NCI-H2227 (cell line): ENCODE measurements around the gene SLC35B3.
"Not testable (repeated sequence)": the region's sequence is repeated elsewhere in the genome, so short reads cannot be mapped to it uniquely, and the experiment has no call there.

Source experiments
- DNase-seq: peaks from one replicate; lab custom pipeline; 2025; ENCODE audit not compliant: unreplicated experiment; lab: John Stamatoyannopoulos, UW

The SLC35B3 gene

GRCh38 chr6:8435093-8435844, at the start of gene SLC35B3:
SLC35B3 (minus strand) TSS chr6:8435545.
- DNase-seq = peak; percentile 99

- DNase-seq = no peak
Measured at GRCh38 chr6:8483650-8484049, 48.3 kb upstream of the SLC35B3 start.

GRCh38 chr6:8481727-8482126, 46.4 kb upstream of the SLC35B3 start:
- DNase-seq = no peak

GRCh38 chr6:8478418-8478817, 43.1 kb upstream of the SLC35B3 start:
- DNase-seq = no peak

DNA sequence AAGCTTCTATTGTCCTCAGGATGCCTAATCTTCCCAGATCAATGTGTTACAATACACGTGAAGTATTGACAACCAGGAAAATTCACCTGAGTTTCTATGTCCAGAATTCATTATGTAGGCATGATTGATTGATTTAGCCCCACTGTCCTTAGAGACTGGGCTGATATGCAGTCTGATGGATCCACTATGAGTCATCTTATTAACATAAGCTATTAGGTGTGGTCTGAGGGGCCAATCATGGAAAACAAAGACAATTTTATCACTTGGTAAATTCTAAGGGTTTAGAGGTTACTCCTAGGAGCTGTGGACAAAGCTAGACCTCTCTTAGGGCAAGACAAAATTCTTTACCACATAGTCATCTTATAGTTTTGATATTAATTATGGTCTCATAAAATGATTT, 41.3 kb upstream of the SLC35B3 start:
- no peak for DNase-seq

- DNase-seq = no peak
Measured at GRCh38 chr6:8468552-8469356, 33.4 kb upstream of the SLC35B3 start.

- no peak for DNase-seq
Measured at GRCh38 chr6:8462694-8463093, 27.3 kb upstream of the SLC35B3 start.

GRCh38 chr6:8462169-8462568, 26.8 kb upstream of the SLC35B3 start:
- DNase-seq = no peak

DNA sequence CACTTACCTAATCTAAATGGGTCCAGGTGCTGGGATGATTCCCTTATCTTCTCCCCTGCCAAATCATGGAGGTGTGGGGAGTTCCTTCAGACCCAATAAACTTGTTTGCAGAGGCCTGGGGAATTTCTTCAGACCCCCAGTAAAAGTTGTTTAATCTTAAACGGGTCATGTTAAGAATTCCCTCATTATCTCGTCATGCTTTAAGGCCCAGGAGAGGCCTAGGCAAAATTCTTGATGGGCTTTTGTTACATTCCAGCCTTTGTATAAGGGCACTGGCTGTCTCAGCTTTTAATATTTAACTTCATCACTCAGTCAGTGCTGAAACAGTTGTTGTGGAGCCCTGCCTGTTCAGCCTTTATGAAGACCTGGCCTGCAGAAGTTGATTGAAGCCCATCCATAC, 11.0 kb upstream of the SLC35B3 start:
- DNase-seq = no peak

- not testable (repeated sequence) for DNase-seq
Measured at GRCh38 chr6:8445930-8446329, 10.6 kb upstream of the SLC35B3 start.

GRCh38 chr6:8442150-8442549, 6.8 kb upstream of the SLC35B3 start:
- no peak for DNase-seq

GRCh38 chr6:8441452-8441851, 6.1 kb upstream of the SLC35B3 start:
- DNase-seq = no peak

GRCh38 chr6:8439601-8440268, 4.4 kb upstream of the SLC35B3 start:
- no peak for DNase-seq

- no peak for DNase-seq
Measured at GRCh38 chr6:8437813-8438212, 2.5 kb upstream of the SLC35B3 start.

- DNase-seq = no peak
Measured at GRCh38 chr6:8436966-8437365, 1.6 kb upstream of the SLC35B3 start.

GRCh38 chr6:8435845-8436168, 462 bp upstream of the SLC35B3 start:
- DNase-seq = no peak

GRCh38 chr6:8434727-8435092, 635 bp downstream of the SLC35B3 start:
- DNase-seq = no peak

- no peak for DNase-seq
Measured at GRCh38 chr6:8432614-8433013, 2.7 kb downstream of the SLC35B3 start.

GRCh38 chr6:8429821-8430220, 5.5 kb downstream of the SLC35B3 start:
- no peak for DNase-seq

DNA sequence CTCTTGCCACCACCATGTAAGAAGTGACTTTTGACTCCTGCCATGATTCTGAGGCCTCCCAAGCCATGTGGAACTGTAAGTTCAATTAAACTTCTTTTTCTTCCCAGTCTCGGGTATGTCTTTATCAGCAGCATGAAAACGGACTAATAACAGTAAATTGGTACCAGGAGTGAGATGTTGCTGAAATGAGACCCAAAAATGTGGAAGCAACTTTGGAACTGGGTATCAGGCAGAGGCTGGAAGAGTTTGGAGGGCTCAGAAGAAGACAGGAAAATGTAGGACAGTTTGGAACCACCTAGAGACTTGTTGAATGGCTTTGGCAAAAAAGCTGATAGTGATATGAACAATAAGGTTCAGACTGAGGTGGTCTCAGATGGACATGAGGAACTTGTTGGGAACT, 8.8 kb downstream of the SLC35B3 start:
- DNase-seq = not testable (repeated sequence)

- no peak for DNase-seq
Measured at GRCh38 chr6:8420031-8420588, 15.2 kb downstream of the SLC35B3 start.

- no peak for DNase-seq
Measured at GRCh38 chr6:8415913-8416312, 19.4 kb downstream of the SLC35B3 start.
